ENCODE data around the gene RFX4. TPM values are rescaled to one million over a fixed set of nuclear protein-coding genes. Genes with fewer than 3 reads are reported as not detected.

The RFX4 gene
- total and polyA plus RNA-seq, 10 of the 15 experiments (the other 5 are each of a cell fraction or from before 2014, with no cell fraction given): 0.02 to 0.23 TPM; not detected in 8

DNA sequence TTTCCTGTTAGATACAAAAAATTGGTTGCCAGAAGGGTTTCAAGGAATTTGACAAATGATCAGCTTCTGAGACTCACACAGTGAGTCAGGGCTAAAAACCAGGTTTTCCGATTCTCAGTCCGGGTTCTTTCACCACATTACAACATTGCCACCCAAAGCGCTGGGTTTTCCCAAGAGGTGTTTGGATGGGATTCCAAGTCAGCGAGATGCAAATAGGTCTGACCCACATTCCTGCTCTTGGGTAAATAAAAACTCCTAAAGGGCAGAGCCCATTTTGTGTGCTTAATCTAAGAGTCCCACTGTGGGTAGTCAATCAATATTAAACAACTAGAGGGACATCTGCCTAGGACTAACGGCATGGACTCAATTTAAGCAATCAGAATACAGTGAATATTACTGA lies 186.3 kb downstream of the RFX4 start:
- FAIRE-seq (no peak), DNase-seq (ENCODE audit: low read depth, low spot score) (no peak), ATAC-seq (no peak)
- WGBS (ENCODE audit: insufficient coverage, insufficient replicate concordance, low lambda C conversion rate, missing lambda C conversion rate): 87% methylated on average over 5 of the region's 5 CpGs
- H3K4me1 ChIP-seq (ENCODE audit: control insufficient read depth, insufficient read depth, low read length): peaks cover 4% of the 10 kb centered on the region; the same call in 1 of the 2 replicates
- H2AFZ ChIP-seq (ENCODE audit: control insufficient read depth, low read depth, low read length): no peak overlapping the region
- no TSS peak for BruUV-seq (replicated peaks)
- ChIA-PET CTCF (no interaction called here), SMC1A (ENCODE audit: uncharacterized antibody, unreplicated experiment) (no interaction called here), POLR2A (no interaction called here), RAD21 (ENCODE audit: unreplicated experiment) (no interaction called here)
- H3K4me3 ChIP-seq: no peak overlapping the region
- no peaks in the 10 kb centered on the region for H3K27me3 ChIP-seq (replicated peaks in 1 of 2; ENCODE audit: control insufficient read depth in 2 of 2, insufficient read depth in 2 of 2, low read length in 1 of 2)
- intact Hi-C loops (cut with micrococcal nuclease; ENCODE audit: unreplicated experiment) (no loop called here), in situ Hi-C loops (cut with MboI) (no loop called here)
- H3K9ac ChIP-seq (ENCODE audit: control insufficient read depth, insufficient read depth, low read length): no peak overlapping the region
- no peaks in the 10 kb centered on the region for H3K79me2 ChIP-seq (ENCODE audit: control insufficient read depth, insufficient read depth, low read length)
- H3K4me2 ChIP-seq (ENCODE audit: control insufficient read depth, insufficient read depth): no peak overlapping the region
- H3K36me3 ChIP-seq (ENCODE audit: control insufficient read depth in 2 of 2, insufficient read depth in 2 of 2, low read length in 1 of 2): no peaks in the 10 kb centered on the region
- no peaks in the 10 kb centered on the region for H3K9me3 ChIP-seq (replicated peaks; ENCODE audit: control insufficient read depth, insufficient read depth, low read length)
- no peaks in the 10 kb centered on the region for H4K20me1 ChIP-seq (ENCODE audit: control insufficient read depth, insufficient read depth)
- no peak overlapping the region for H3K27ac ChIP-seq (ENCODE audit: control insufficient read depth, insufficient read depth)
- TF ChIP-seq ZNF217 (IDR thresholded peaks at IDR 0.05) (no peak), CBFB (IDR thresholded peaks at IDR 0.05; ENCODE audit: low read depth) (no peak), TCF3 (IDR thresholded peaks at IDR 0.05; ENCODE audit: borderline replicate concordance, insufficient read depth, low read depth, low read length) (no peak), RFX5 (IDR thresholded peaks at IDR 0.05; ENCODE audit: low read depth, low read length) (no peak), NFIC (IDR thresholded peaks at IDR 0.05; ENCODE audit: low read depth, low read length) (no peak), SRF (IDR thresholded peaks at IDR 0.05; ENCODE audit: low read depth in 2 of 2, low read length in 2 of 2) (no peak), EZH2 (IDR thresholded peaks at IDR 0.05; ENCODE audit: borderline replicate concordance, control insufficient read depth, low read depth, low read length) (no peak), GATAD2B (conservative IDR thresholded peaks at IDR 0.05; ENCODE audit: low read depth) (no peak), ZBED1 (IDR thresholded peaks at IDR 0.05; ENCODE audit: borderline replicate concordance) (no peak), CREB1 (IDR thresholded peaks at IDR 0.05; ENCODE audit: low read depth) (no peak), MXI1 (IDR thresholded peaks at IDR 0.05; ENCODE audit: low read depth, low read length) (no peak), EGR1 (IDR thresholded peaks at IDR 0.05; ENCODE audit: borderline replicate concordance in 1 of 2, low read depth in 2 of 2, low read length in 2 of 2) (no peak)
- TF ChIP-seq, protein P1, sequence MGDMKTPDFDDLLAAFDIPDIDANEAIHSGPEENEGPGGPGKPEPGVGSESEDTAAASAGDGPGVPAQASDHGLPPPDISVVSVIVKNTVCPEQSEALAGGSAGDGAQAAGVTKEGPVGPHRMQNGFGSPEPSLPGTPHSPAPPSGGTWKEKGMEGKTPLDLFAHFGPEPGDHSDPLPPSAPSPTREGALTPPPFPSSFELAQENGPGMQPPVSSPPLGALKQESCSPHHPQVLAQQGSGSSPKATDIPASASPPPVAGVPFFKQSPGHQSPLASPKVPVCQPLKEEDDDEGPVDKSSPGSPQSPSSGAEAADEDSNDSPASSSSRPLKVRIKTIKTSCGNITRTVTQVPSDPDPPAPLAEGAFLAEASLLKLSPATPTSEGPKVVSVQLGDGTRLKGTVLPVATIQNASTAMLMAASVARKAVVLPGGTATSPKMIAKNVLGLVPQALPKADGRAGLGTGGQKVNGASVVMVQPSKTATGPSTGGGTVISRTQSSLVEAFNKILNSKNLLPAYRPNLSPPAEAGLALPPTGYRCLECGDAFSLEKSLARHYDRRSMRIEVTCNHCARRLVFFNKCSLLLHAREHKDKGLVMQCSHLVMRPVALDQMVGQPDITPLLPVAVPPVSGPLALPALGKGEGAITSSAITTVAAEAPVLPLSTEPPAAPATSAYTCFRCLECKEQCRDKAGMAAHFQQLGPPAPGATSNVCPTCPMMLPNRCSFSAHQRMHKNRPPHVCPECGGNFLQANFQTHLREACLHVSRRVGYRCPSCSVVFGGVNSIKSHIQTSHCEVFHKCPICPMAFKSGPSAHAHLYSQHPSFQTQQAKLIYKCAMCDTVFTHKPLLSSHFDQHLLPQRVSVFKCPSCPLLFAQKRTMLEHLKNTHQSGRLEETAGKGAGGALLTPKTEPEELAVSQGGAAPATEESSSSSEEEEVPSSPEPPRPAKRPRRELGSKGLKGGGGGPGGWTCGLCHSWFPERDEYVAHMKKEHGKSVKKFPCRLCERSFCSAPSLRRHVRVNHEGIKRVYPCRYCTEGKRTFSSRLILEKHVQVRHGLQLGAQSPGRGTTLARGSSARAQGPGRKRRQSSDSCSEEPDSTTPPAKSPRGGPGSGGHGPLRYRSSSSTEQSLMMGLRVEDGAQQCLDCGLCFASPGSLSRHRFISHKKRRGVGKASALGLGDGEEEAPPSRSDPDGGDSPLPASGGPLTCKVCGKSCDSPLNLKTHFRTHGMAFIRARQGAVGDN (IDR thresholded peaks at IDR 0.05): no peak
- TF ChIP-seq, protein P2, sequence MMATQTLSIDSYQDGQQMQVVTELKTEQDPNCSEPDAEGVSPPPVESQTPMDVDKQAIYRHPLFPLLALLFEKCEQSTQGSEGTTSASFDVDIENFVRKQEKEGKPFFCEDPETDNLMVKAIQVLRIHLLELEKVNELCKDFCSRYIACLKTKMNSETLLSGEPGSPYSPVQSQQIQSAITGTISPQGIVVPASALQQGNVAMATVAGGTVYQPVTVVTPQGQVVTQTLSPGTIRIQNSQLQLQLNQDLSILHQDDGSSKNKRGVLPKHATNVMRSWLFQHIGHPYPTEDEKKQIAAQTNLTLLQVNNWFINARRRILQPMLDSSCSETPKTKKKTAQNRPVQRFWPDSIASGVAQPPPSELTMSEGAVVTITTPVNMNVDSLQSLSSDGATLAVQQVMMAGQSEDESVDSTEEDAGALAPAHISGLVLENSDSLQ (IDR thresholded peaks at IDR 0.05): no peak
- TF ChIP-seq, protein P3, sequence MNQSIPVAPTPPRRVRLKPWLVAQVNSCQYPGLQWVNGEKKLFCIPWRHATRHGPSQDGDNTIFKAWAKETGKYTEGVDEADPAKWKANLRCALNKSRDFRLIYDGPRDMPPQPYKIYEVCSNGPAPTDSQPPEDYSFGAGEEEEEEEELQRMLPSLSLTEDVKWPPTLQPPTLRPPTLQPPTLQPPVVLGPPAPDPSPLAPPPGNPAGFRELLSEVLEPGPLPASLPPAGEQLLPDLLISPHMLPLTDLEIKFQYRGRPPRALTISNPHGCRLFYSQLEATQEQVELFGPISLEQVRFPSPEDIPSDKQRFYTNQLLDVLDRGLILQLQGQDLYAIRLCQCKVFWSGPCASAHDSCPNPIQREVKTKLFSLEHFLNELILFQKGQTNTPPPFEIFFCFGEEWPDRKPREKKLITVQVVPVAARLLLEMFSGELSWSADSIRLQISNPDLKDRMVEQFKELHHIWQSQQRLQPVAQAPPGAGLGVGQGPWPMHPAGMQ (IDR thresholded peaks at IDR 0.05; ENCODE audit: borderline replicate concordance): no peak
- TF ChIP-seq, protein P4, sequence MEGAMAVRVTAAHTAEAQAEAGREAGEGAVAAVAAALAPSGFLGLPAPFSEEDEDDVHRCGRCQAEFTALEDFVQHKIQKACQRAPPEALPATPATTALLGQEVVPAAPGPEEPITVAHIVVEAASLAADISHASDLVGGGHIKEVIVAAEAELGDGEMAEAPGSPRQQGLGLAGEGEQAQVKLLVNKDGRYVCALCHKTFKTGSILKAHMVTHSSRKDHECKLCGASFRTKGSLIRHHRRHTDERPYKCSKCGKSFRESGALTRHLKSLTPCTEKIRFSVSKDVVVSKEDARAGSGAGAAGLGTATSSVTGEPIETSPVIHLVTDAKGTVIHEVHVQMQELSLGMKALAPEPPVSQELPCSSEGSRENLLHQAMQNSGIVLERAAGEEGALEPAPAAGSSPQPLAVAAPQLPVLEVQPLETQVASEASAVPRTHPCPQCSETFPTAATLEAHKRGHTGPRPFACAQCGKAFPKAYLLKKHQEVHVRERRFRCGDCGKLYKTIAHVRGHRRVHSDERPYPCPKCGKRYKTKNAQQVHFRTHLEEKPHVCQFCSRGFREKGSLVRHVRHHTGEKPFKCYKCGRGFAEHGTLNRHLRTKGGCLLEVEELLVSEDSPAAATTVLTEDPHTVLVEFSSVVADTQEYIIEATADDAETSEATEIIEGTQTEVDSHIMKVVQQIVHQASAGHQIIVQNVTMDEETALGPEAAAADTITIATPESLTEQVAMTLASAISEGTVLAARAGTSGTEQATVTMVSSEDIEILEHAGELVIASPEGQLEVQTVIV (IDR thresholded peaks at IDR 0.05; ENCODE audit: borderline replicate concordance, partially characterized antibody): no peak

Measured in GM12878 (cell line).